Liver (tissue), 3 donors: ENCODE measurements around the gene FARSA.

Experiments used
- TAF1 ChIP-seq: conservative IDR thresholded peaks from 2 replicates; pipeline ENCODE4 v1.6.1; 2016; ENCODE audit warnings: antibody characterized with exemption, mild to moderate bottlenecking
- TF ChIP-seq, protein P1 (sequence below): fragments of 150-350 bp; IDR thresholded peaks from 2 replicates; pipeline ENCODE4 v1.5.1; 2017; ENCODE audit warnings: improper control_type of control experiment, low read depth, low read length; ENCODE audit not compliant: missing input control
- donor health status: healthy.
- donor health status: healthy.

DNA sequence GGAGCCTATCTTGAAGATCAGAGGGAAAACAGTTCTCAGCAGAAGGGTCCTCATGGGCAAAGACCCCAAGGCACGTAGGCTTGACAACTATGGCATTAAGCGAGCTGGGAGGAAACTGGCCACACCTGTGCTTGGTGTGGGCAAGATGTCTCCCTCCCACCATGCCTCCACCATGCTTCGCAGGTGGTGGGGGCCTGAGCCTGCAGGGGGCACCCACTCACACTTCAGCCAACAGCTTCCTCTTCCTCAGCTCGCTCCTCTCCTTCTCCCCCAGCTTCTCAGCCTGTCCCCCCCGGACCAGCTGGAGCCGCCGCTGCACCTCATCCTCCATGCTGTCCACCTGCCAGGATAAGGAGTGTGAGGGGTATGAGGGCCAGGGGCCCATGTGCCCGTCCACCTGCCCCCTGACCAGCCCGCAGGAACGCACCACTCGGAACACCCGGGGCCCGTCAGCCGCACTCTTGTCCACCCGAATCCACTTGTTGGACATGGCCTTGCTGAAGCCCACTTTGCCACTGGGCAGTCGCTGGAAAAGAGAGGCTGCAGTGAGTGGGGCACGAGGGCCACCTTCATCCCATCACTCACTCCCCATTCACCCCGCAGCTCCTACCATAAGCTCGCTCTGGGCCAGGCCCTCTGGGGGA is 3.4 kb downstream of the FARSA start:
- TF ChIP-seq, protein P1, sequence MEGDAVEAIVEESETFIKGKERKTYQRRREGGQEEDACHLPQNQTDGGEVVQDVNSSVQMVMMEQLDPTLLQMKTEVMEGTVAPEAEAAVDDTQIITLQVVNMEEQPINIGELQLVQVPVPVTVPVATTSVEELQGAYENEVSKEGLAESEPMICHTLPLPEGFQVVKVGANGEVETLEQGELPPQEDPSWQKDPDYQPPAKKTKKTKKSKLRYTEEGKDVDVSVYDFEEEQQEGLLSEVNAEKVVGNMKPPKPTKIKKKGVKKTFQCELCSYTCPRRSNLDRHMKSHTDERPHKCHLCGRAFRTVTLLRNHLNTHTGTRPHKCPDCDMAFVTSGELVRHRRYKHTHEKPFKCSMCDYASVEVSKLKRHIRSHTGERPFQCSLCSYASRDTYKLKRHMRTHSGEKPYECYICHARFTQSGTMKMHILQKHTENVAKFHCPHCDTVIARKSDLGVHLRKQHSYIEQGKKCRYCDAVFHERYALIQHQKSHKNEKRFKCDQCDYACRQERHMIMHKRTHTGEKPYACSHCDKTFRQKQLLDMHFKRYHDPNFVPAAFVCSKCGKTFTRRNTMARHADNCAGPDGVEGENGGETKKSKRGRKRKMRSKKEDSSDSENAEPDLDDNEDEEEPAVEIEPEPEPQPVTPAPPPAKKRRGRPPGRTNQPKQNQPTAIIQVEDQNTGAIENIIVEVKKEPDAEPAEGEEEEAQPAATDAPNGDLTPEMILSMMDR = no peak
- no peak for TF ChIP-seq TAF1
